K562 (cell line): ENCODE measurements around the gene SRP9. TPM values are rescaled to one million over a fixed set of nuclear protein-coding genes. Genes with fewer than 3 reads are reported as not detected.

Source experiments
- CBFA2T3 ChIP-seq: fragments of 450-650 bp; IDR thresholded peaks from 2 replicates; pipeline ENCODE4 v1.6.1; 2017
- DDX20 ChIP-seq: fragments of 450-650 bp; IDR thresholded peaks from 2 replicates; pipeline ENCODE4 v1.6.1; 2016; ENCODE audit warnings: missing genetic modification characterization, low read depth, mild to moderate bottlenecking, missing compliant biosample characterization, moderate library complexity
- DLX4 ChIP-seq: fragments of 250-450 bp; sonication (Bioruptor Pico); IDR thresholded peaks from 2 replicates; pipeline ENCODE4 v1.6.1; 2021; ENCODE audit warnings: mild to moderate bottlenecking
- E2F3 ChIP-seq: fragments of 250-450 bp; sonication (Bioruptor Pico); IDR thresholded peaks from 2 replicates; pipeline ENCODE4 v1.4.0; 2020; ENCODE audit warnings: mild to moderate bottlenecking
- FOXO4 ChIP-seq: fragments of 450-650 bp; formaldehyde crosslinking; IDR thresholded peaks from 2 replicates; pipeline ENCODE4 v1.4.0; 2020; ENCODE audit warnings: mild to moderate bottlenecking, moderate library complexity
- KDM5B ChIP-seq: fragments of 200-600 bp; sonication (generic); IDR thresholded peaks from 2 replicates; pipeline ENCODE4 v1.6.1; 2012; ENCODE audit warnings: low read depth, mild to moderate bottlenecking, moderate library complexity, low read length, control low read depth, inconsistent platforms; ENCODE audit not compliant: insufficient replicate concordance
- MAFF ChIP-seq: IDR thresholded peaks from 2 replicates; pipeline ENCODE4 v1.6.1; 2012; ENCODE audit warnings: low read length, improper control_type of control experiment
- SETDB1 ChIP-seq: IDR thresholded peaks from one replicate; pipeline ENCODE4 v1.6.1; 2012; ENCODE audit warnings: low read length, control low read depth, inconsistent platforms
- SRF ChIP-seq, 2 experiments: fragments of 250-450, 450-650 bp in 1 of 2; sonication (Bioruptor Pico) in 1 of 2; sonication (generic) in 1 of 2; formaldehyde crosslinking; IDR thresholded peaks; 2 replicates each; pipeline versions ENCODE4 v1.5.0 to v1.5.1; 2020 to 2022; ENCODE audit warnings: mild to moderate bottlenecking in 1 of 2, missing genetic modification reagents in 1 of 2
- TAF9B ChIP-seq: fragments of 450-650 bp; IDR thresholded peaks from 2 replicates; pipeline ENCODE4 v1.6.1; 2018; ENCODE audit warnings: mild to moderate bottlenecking; ENCODE audit not compliant: partially characterized antibody
- ZNF407 ChIP-seq: fragments of 450-650 bp; IDR thresholded peaks from 2 replicates; pipeline ENCODE4 v1.6.1; 2016; ENCODE audit warnings: low read depth
- ZNF592 ChIP-seq: fragments of 450-650 bp; IDR thresholded peaks from 2 replicates; pipeline ENCODE4 v1.6.1; 2017; ENCODE audit warnings: antibody characterized with exemption, mild to moderate bottlenecking
- ZNF696 ChIP-seq: fragments of 250-450 bp; sonication (Bioruptor Pico); conservative IDR thresholded peaks from 2 replicates; pipeline ENCODE4 v1.4.0; 2020; ENCODE audit warnings: mild to moderate bottlenecking, moderate library complexity
- polyA plus RNA-seq, 8 experiments: library from polyadenylated mRNA; depleted of rRNA in 4 of 8; stranded (reverse) in 5 of 8; unstranded in 3 of 8; fragments of >200 nt; fragmentation: Nextera tagmentation in 2 of 8; fragmentation: Illumina TruSeq in 1 of 8; extraction: Ambion mirVana in 2 of 8; extraction: Trizol in 1 of 8; gene quantifications; 2 replicates each; pipeline versions ENCODE4 v1.2.1 to v1.2.3, GENCODE V29; 2011 to 2014; ENCODE audit warnings: inconsistent platforms in 1 of 8, missing spikeins in 1 of 8
- total RNA-seq, 7 experiments: library from RNA; depleted of rRNA in 6 of 7; stranded (reverse); fragments of >200 nt in 6 of 7; fragmentation: Illumina TruSeq in 2 of 7; extraction: Trizol in 2 of 7; gene quantifications; 2 replicates each; pipeline versions ENCODE4 v1.2.1 to v1.2.3, GENCODE V29; 2011 to 2021; ENCODE audit warnings: low replicate concordance in 1 of 7

Gene SRP9
- total and polyA plus RNA-seq, 9 of the 15 experiments (the other 6 are each of a cell fraction or from before 2014, with no cell fraction given): 273 to 1,892 (median 668) TPM

GRCh38 chr1:225777583-225778336 lies at the start of gene SRP9 (continued):
- no peak for TF ChIP-seq SETDB1
- TF ChIP-seq ZNF592: no peak
- no peak for TF ChIP-seq FOXO4
- TF ChIP-seq ZNF407: no peak
- TF ChIP-seq MAFF: no peak
- TF ChIP-seq DLX4 (CRISPR knock-in tag): no peak
- TF ChIP-seq DDX20: no peak
- TF ChIP-seq SRF (CRISPR knock-in tag; IDR thresholded peaks at IDR 0.05): peak in 1 of 2 experiments; percentile 17; a peak in 1 of 4 replicates
- peak; percentile 64 for TF ChIP-seq KDM5B
- TF ChIP-seq E2F3: peak; percentile 95
- TF ChIP-seq ZNF696 (CRISPR knock-in tag): no peak
- TF ChIP-seq TAF9B: peak; percentile 86
- peak; percentile 17; the same call in 1 of the 2 replicates for TF ChIP-seq CBFA2T3
